ENCODE measurements around the gene MAPT.

- TF ChIP-seq EP300 (IDR thresholded peaks at IDR 0.05; ENCODE audit: borderline replicate concordance) (no peak), RAD21 (IDR thresholded peaks at IDR 0.05; ENCODE audit: low read depth) (no peak), MAX (IDR thresholded peaks at IDR 0.05) (no peak), CEBPB (IDR thresholded peaks at IDR 0.05) (no peak)
- TF ChIP-seq, protein P1, sequence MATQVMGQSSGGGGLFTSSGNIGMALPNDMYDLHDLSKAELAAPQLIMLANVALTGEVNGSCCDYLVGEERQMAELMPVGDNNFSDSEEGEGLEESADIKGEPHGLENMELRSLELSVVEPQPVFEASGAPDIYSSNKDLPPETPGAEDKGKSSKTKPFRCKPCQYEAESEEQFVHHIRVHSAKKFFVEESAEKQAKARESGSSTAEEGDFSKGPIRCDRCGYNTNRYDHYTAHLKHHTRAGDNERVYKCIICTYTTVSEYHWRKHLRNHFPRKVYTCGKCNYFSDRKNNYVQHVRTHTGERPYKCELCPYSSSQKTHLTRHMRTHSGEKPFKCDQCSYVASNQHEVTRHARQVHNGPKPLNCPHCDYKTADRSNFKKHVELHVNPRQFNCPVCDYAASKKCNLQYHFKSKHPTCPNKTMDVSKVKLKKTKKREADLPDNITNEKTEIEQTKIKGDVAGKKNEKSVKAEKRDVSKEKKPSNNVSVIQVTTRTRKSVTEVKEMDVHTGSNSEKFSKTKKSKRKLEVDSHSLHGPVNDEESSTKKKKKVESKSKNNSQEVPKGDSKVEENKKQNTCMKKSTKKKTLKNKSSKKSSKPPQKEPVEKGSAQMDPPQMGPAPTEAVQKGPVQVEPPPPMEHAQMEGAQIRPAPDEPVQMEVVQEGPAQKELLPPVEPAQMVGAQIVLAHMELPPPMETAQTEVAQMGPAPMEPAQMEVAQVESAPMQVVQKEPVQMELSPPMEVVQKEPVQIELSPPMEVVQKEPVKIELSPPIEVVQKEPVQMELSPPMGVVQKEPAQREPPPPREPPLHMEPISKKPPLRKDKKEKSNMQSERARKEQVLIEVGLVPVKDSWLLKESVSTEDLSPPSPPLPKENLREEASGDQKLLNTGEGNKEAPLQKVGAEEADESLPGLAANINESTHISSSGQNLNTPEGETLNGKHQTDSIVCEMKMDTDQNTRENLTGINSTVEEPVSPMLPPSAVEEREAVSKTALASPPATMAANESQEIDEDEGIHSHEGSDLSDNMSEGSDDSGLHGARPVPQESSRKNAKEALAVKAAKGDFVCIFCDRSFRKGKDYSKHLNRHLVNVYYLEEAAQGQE (IDR thresholded peaks at IDR 0.05; ENCODE audit: low read depth), result no peak
Measured at GRCh38 chr17:45923511-45924268, 29.3 kb downstream of the MAPT start.

Measured in Ishikawa (cell line).